ENCODE data around the gene HNRNPA0. TPM values are rescaled to one million over a fixed set of nuclear protein-coding genes. Genes with fewer than 3 reads are reported as not detected.

HNRNPA0 gene
- total RNA-seq, 2 experiments from 2014 or later: 20.6 to 50.3 TPM

DNA sequence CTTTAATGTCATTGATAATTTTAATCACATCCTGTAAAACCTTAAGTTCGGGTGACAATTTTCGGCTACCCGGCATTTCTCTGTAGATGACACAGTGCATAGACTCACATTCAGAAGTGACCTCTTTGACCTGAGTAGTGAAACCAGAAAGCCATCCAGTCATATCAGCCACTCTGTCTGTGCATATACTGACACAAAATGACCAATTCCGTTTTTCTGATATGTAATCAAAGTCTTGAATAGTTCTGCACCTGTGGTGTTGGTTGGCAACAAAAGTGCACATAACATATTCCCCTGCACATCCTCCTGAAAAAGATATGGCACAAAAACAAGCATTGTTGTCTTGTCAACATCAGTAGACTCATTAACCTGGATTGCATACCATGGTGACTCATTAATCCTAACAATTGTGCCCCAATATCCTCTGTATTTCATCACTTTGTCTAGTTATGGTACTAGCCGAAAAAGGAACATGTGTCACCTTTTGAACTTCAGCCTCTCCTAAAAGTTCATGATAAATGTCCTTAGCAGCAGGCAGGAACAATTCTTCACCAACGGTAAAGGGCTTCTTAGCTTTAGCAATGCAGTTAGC is 4.6 kb upstream of the HNRNPA0 start:
- ChIA-PET POLR2A (interaction anchor here (0.6 kb wide), 1 partner anchor 629 kb away, joined by 3 read pairs; no protein-coding TSS in a partner anchor), CTCF (ENCODE audit: unreplicated experiment) (no interaction called here)
- H3K9me3 ChIP-seq (ENCODE audit: low read length): 0 out of 2 replicates have a peak, but pooled peaks cover 6% of the 10 kb centered on the region
- no TSS peak for BruUV-seq (replicated peaks)
- DNase-seq (ENCODE audit: low spot score): no peak
- no peaks in the 10 kb centered on the region for H4K20me1 ChIP-seq (ENCODE audit: insufficient read depth, low read length)
- H3K79me2 ChIP-seq (ENCODE audit: insufficient read depth, low read depth, low read length): peaks cover 3% of the 10 kb centered on the region
- H3K4me3 ChIP-seq (ENCODE audit: low read depth, low read length, poor library complexity, severe bottlenecking): no peak overlapping the region
- H3K4me2 ChIP-seq (ENCODE audit: low read length): no peak overlapping the region
- peaks cover 7% of the 10 kb centered on the region for H3K4me1 ChIP-seq (ENCODE audit: insufficient read depth, low read length, poor library complexity, severe bottlenecking)
- no peak for TF ChIP-seq EZH2phosphoT487 (IDR thresholded peaks at IDR 0.05; ENCODE audit: borderline replicate concordance, low read depth, low read length)
- TF ChIP-seq, protein P1, sequence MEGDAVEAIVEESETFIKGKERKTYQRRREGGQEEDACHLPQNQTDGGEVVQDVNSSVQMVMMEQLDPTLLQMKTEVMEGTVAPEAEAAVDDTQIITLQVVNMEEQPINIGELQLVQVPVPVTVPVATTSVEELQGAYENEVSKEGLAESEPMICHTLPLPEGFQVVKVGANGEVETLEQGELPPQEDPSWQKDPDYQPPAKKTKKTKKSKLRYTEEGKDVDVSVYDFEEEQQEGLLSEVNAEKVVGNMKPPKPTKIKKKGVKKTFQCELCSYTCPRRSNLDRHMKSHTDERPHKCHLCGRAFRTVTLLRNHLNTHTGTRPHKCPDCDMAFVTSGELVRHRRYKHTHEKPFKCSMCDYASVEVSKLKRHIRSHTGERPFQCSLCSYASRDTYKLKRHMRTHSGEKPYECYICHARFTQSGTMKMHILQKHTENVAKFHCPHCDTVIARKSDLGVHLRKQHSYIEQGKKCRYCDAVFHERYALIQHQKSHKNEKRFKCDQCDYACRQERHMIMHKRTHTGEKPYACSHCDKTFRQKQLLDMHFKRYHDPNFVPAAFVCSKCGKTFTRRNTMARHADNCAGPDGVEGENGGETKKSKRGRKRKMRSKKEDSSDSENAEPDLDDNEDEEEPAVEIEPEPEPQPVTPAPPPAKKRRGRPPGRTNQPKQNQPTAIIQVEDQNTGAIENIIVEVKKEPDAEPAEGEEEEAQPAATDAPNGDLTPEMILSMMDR (conservative IDR thresholded peaks at IDR 0.05; ENCODE audit: low read length): no peak
- no peaks in the 10 kb centered on the region for H3K9me2 ChIP-seq (ENCODE audit: insufficient read depth, low read length)
- intact Hi-C loops (cut with micrococcal nuclease; ENCODE audit: unreplicated experiment): loop anchor here (10.0 kb wide), 1 partner anchor 1594 kb away; no protein-coding TSS in a partner anchor
- no peak overlapping the region for H3K27ac ChIP-seq (ENCODE audit: low read depth, low read length, poor library complexity, severe bottlenecking)
- H3K36me3 ChIP-seq (ENCODE audit: insufficient read depth, low read length): peaks cover 2% of the 10 kb centered on the region; the same call in 1 of the 2 replicates
- H2AFZ ChIP-seq (ENCODE audit: low read length): no peak overlapping the region

DNA sequence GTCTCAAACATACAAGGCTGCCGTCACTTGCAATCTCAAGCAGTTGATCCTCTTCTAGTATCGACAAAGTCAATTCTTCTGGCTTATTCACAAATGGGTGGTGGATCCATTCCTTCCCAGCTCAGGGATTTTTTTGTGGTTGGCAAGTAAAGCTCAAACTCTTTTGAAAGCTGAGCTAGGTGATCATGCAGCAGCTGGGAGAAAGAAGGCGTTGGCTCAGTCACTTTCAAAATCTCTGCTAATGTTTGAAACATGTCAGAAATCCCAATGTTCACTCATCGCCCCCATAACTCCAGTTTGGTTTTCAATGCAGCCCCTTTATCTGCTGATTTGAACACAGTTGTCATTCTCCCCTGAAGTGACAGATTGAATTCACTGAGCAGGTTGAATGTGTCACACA is 4.0 kb upstream of the HNRNPA0 start:
- no peak overlapping the region for H3K4me3 ChIP-seq (ENCODE audit: low read depth, low read length, poor library complexity, severe bottlenecking)
- DNase-seq (ENCODE audit: low spot score): no peak
- peaks cover 9% of the 10 kb centered on the region for H3K36me3 ChIP-seq (ENCODE audit: insufficient read depth, low read length)
- H3K9me3 ChIP-seq (ENCODE audit: low read length): 0 out of 2 replicates have a peak, but pooled peaks cover 6% of the 10 kb centered on the region
- no peak for TF ChIP-seq EZH2phosphoT487 (IDR thresholded peaks at IDR 0.05; ENCODE audit: borderline replicate concordance, low read depth, low read length)
- TF ChIP-seq, protein P1 (conservative IDR thresholded peaks at IDR 0.05; ENCODE audit: low read length): no peak
- no TSS peak for BruUV-seq (replicated peaks)
- 0 out of 2 replicates have a peak, but pooled peaks cover 3% of the 10 kb centered on the region for H4K20me1 ChIP-seq (ENCODE audit: insufficient read depth, low read length)
- H3K9me2 ChIP-seq (ENCODE audit: insufficient read depth, low read length): no peaks in the 10 kb centered on the region
- H2AFZ ChIP-seq (ENCODE audit: low read length): no peak overlapping the region
- H3K4me2 ChIP-seq (ENCODE audit: low read length): no peak overlapping the region
- peaks cover 7% of the 10 kb centered on the region for H3K4me1 ChIP-seq (ENCODE audit: insufficient read depth, low read length, poor library complexity, severe bottlenecking)
- POLR2A ChIA-PET: interaction anchor here (0.6 kb wide), 1 partner anchor 630 kb away, joined by 3 read pairs; no protein-coding TSS in a partner anchor
- H3K79me2 ChIP-seq (ENCODE audit: insufficient read depth, low read depth, low read length): peaks cover 10% of the 10 kb centered on the region
- CTCF ChIA-PET (ENCODE audit: unreplicated experiment): no interaction called here
- intact Hi-C loops (cut with micrococcal nuclease; ENCODE audit: unreplicated experiment): loop anchor here (10.0 kb wide), 1 partner anchor 1593 kb away; no protein-coding TSS in a partner anchor
- no peak overlapping the region for H3K27ac ChIP-seq (ENCODE audit: low read depth, low read length, poor library complexity, severe bottlenecking)

DNA sequence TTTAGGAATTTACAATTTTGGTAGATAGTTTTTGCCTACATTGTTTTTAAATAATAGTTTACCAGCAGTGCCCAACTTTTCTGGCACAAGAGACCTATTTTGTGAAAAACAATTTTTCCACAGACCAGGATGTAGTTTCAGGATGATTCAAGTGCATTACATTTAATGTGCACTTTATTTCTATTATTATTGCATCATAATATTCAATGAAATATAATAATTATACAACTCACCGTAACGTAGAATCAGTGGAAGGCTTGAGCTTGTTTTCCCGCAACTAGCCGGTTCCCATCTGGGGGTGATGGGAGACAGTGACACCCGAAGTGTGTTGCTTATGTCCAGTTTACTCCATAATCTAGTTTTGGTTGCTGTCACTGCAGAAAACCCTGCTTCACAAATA is 3.5 kb upstream of the HNRNPA0 start:
- Histone ChIP-seq H3K4me3 (ENCODE audit: low read depth, low read length, poor library complexity, severe bottlenecking) (no peak overlapping the region), H3K4me2 (ENCODE audit: low read length) (no peak overlapping the region), H2AFZ (ENCODE audit: low read length) (no peak overlapping the region), H3K79me2 (ENCODE audit: insufficient read depth, low read depth, low read length) (peaks cover 15% of the 10 kb centered on the region), H4K20me1 (ENCODE audit: insufficient read depth, low read length) (peaks cover 5% of the 10 kb centered on the region; the same call in 1 of the 2 replicates), H3K4me1 (ENCODE audit: insufficient read depth, low read length, poor library complexity, severe bottlenecking) (peaks cover 7% of the 10 kb centered on the region), H3K9me2 (ENCODE audit: insufficient read depth, low read length) (no peaks in the 10 kb centered on the region), H3K36me3 (ENCODE audit: insufficient read depth, low read length) (peaks cover 14% of the 10 kb centered on the region), H3K27ac (ENCODE audit: low read depth, low read length, poor library complexity, severe bottlenecking) (no peak overlapping the region), H3K9me3 (ENCODE audit: low read length) (0 out of 2 replicates have a peak, but pooled peaks cover 6% of the 10 kb centered on the region)
- TF ChIP-seq EZH2phosphoT487 (IDR thresholded peaks at IDR 0.05; ENCODE audit: borderline replicate concordance, low read depth, low read length): no peak
- TF ChIP-seq, protein P1 (conservative IDR thresholded peaks at IDR 0.05; ENCODE audit: low read length): no peak
- no TSS peak for BruUV-seq (replicated peaks)
- no peak for DNase-seq (ENCODE audit: low spot score)
- ChIA-PET CTCF (ENCODE audit: unreplicated experiment) (no interaction called here), POLR2A (no interaction called here)
- intact Hi-C loops (cut with micrococcal nuclease; ENCODE audit: unreplicated experiment): loop anchor here (10.0 kb wide), 1 partner anchor 1593 kb away; no protein-coding TSS in a partner anchor

Measured in OCI-LY7 (cell line).